ENCODE results near the gene PEX11G.
A peak's percentile ranks its signal among the peaks of the same experiment; 100 is the strongest.

The PEX11G gene

GRCh38 chr19:7521551-7522071 is 32.8 kb upstream of the PEX11G start:
- DNase-seq (ENCODE audit: low spot score) = no peak

DNA sequence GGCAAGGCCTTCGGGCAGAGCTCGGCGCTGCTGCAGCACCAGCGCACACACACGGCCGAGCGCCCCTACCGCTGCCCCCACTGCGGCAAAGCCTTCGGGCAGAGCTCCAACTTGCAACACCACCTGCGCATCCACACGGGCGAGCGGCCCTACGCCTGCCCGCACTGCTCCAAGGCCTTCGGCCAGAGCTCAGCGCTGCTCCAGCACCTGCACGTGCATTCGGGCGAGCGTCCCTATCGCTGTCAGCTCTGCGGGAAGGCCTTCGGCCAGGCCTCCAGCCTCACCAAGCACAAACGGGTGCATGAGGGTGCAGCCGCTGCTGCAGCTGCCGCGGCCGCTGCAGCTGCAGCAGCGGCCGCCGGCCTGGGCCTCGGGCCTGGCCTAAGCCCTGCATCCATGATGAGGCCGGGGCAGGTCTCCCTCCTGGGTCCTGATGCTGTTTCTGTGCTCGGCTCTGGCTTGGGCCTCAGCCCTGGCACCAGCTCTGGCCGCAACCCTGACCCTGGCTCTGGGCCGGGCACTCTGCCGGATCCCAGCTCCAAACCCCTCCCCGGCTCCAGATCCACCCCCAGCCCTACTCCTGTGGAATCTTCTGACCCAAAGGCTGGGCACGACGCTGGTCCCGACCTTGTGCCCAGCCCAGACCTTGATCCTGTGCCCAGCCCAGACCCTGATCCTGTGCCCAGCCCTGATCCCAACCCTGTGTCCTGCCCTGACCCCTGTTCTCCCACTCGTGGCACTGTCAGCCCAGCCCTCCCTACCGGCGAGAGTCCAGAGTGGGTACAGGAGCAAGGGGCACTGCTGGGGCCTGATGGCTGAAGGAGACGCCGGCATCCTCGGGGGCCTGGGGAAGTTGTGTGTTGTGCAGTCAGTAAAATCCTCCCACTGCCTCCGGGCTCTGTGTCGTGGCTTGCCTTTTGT is 31.6 kb upstream of the PEX11G start:
- no peak for DNase-seq (ENCODE audit: low spot score)

DNA sequence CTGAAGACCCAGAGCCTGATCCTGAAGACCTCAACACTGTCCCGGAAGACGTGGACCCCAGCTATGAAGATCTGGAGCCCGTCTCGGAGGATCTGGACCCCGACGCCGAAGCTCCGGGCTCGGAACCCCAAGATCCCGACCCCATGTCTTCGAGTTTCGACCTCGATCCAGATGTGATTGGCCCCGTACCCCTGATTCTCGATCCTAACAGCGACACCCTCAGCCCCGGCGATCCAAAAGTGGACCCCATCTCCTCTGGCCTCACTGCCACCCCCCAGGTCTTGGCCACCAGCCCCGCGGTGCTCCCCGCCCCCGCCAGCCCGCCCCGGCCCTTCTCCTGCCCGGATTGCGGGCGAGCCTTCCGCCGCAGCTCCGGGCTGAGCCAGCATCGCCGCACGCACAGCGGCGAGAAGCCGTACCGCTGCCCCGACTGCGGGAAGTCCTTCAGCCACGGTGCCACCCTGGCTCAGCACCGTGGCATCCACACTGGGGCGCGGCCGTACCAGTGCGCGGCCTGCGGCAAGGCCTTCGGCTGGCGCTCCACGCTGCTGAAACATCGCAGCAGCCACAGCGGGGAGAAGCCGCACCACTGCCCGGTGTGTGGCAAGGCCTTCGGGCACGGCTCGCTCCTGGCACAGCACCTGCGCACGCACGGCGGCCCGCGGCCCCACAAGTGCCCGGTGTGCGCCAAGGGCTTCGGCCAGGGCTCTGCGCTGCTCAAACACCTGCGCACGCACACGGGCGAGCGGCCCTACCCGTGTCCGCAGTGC is 30.7 kb upstream of the PEX11G start:
- no peak for DNase-seq (ENCODE audit: low spot score)

- DNase-seq (ENCODE audit: low spot score) = no peak
Measured at GRCh38 chr19:7516878-7517277, 28.0 kb upstream of the PEX11G start.

- no peak for DNase-seq (ENCODE audit: low spot score)
Measured at GRCh38 chr19:7516333-7516732, 27.5 kb upstream of the PEX11G start.

- peak; percentile 93 for DNase-seq (ENCODE audit: low spot score)
Measured at GRCh38 chr19:7515645-7516151, 26.9 kb upstream of the PEX11G start, which contains the start of gene ZNF358. Gene ZNF358 (plus strand): TSS chr19:7516103. CDS start chr19:7519243, 3,140 bp downstream.

- no peak for DNase-seq (ENCODE audit: low spot score)
Measured at GRCh38 chr19:7515110-7515644, 26.3 kb upstream of the PEX11G start.

GRCh38 chr19:7513809-7514642 is 25.2 kb upstream of the PEX11G start:
- DNase-seq (ENCODE audit: low spot score) = no peak

DNA sequence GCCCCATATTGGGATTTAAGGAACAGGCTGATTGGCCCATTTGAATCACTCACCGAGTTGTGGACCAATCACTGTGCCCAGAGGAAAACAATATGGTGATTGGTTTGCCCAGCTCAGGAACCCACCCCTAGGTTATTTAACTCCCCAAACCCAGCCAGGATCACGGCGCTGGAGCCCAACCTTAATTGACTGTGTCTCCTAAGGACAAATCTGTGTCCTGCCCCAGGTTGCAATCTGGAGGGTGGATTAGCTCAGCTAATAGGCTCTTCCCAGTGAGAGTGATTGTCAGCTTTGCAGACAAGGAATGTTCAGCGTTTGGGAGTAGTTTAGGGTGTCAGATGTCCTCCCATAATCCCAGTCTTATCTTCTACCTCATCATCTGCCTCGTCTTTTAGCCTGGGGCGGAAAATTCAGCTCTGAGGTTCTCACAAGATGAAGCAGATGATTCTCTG is 23.6 kb upstream of the PEX11G start:
- DNase-seq (ENCODE audit: low spot score) = no peak

GRCh38 chr19:7509625-7510024 is 20.8 kb upstream of the PEX11G start:
- DNase-seq (ENCODE audit: low spot score) = no peak

DNA sequence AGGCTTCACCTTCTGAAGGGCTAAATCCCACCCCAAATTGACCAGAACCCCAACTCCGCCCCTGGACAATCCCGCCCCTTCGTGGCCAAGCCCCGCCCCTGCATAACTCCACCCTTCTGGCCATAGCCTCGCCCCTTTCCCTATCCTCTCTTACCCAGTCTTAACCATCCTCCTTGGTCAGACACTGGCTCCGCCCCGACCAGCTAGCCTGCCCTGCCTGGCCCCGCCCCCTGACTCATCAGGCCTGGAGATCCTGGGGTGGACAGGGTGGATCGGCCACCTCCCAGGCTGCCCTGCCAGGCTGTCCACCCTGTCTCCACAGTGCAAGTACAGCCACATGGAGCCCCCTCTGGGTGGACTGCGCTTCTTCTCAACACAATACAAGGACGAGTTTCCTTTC is 19.0 kb upstream of the PEX11G start:
- peak; percentile 91 for DNase-seq (ENCODE audit: low spot score)

GRCh38 chr19:7506385-7507328 is 17.8 kb upstream of the PEX11G start:
- DNase-seq (ENCODE audit: low spot score) = peak; percentile 53

- peak; percentile 52 for DNase-seq (ENCODE audit: low spot score)
Measured at GRCh38 chr19:7505682-7506384, 17.0 kb upstream of the PEX11G start.

DNA sequence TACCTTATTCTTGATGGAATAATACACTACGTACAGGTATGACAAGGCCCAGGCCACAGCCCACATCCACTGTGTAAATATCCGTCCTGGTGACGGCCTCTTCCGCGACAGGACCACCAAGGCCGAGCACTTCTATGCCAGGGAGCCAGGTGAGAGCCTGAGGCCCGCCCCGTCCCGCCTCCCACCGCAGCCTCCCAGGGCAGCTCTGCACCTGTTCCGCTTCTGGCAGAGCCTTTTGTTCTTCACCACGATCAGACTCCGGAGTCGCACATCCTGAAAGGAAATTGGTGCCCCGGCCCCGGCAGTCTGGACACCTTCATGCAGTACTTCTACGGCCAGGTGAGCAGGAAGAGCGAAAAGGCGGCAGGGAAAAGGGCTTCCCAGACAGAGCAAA is 16.4 kb upstream of the PEX11G start:
- no peak for DNase-seq (ENCODE audit: low spot score)

DNA sequence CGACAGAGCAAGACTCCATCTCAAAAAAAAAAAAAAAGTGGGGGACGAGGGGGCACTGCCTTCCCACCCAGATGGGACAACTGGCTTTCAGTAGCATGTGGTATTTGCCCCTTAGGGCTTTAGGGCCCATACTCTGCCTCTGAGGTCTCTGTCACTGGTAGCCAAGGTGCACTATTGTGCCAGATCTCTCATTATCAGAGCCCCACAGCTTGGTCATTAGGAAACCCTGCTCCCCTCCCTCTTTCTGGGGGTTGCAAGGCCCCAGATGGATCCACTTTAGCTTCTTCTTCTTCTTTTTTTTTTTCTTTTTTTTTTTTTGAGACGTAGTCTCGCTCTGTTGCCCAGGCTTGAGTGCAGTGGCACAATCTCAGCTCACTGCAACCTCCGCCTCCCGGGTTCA is 15.8 kb upstream of the PEX11G start:
- DNase-seq (ENCODE audit: low spot score) = no peak

DNA sequence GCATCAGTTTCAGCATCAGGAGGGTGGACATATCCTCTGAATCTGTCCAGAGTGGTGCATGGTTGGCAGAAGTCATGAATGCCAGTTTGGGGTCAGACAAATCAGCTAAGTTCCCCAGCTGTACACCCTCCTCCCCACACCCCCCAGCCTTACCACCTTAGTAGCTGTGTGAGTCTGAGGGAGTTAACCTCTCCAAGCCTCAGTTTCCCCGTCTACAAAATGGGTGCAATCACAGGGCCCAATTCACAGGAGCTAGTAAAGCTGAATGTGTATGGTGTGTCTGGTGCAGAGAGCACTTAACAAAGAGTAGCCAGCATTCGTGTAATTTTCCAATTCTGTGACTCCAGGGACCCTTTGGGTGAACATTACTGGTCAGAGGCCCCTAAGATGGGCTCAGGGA is 13.7 kb upstream of the PEX11G start:
- no peak for DNase-seq (ENCODE audit: low spot score)

GRCh38 chr19:7500811-7501450 is 12.1 kb upstream of the PEX11G start:
- no peak for DNase-seq (ENCODE audit: low spot score)

DNA sequence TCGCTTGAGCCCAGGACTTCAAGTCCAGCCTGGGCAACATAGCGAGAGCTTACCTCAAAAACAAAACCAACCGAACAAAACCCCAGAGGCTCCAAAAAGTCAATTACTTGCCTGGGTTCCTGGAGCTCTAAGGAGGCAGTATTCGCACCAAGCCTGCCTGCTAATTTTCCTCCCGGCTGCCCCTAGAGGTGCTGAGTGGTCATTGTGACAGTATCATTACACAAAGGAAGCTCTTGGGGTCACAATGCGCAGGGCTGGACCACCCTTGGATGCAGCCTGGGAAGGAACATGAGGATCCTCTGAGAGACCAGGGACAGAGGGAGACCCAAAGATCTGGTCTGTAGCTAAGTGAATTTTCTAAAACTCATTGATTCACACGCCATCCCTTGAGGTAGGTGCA is 8.5 kb upstream of the PEX11G start:
- DNase-seq (ENCODE audit: low spot score) = peak; percentile 42

All from AG08395 (cell line).